ENCODE measurements around the gene CTNND2.
"Not testable (repeated sequence)": the region's sequence is repeated elsewhere in the genome, so short reads cannot be mapped to it uniquely, and the experiment has no call there.

CTNND2 gene

DNA sequence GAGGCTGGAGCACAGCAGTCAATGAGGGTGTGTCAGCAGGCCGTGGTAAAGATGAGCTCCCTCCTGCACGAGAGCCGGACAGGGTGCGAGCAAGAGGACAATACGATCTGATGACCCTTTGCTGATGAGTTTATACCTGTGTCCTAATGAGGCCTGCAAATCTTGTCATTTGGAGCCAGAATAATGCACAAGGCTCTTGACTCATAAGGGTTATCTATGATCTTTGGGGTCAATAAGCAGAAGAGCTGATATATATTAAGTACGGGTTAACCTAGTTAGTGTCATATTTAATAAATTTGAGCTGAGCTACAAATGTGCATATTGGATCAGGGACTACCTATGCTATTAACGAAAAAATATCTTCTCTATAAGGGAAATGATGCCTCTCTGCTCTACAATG lies 46.9 kb downstream of the CTNND2 start:
- DNase-seq, result no peak

DNA sequence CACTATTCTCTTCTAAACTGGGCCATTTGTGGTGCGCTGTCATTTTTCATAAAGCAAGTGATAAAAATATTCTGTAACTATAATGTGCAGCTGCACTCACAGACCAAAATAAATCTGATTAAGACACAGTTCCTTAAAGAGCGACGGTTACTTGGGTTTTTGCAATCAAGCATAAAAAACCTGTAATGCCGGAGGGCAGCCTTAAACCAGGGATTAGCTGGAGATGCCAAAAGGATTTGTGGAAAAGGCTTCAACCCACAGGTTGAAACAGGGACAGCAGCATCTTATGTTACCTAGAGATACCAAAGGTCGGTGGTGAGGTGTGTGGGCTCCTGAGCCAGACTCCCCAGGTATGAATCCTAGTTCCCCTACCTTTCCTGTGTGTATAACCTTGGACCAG lies 49.3 kb downstream of the CTNND2 start:
- DNase-seq, result no peak

DNA sequence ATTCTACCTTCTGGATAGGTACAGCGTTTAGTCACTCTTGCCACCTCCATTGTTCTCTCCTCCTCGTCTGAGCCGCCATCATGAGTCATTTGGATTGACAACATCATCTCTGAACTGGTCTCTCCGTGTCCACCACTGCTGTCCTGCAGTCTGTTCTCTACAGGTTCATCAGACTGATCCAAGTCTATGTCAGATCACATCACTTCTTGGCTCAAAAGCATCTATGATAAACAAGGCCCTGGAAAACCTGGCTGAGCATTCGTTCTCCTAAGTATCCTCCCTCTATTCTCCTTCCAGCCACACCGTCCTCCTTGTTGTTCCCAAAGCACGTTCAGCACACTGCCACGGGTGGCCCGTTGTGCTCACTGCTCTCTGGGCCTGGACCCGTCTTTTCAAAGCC lies 50.5 kb downstream of the CTNND2 start:
- DNase-seq, result no peak

GRCh38 chr5:11853140-11853539 lies 51.1 kb downstream of the CTNND2 start:
- DNase-seq, result no peak

DNA sequence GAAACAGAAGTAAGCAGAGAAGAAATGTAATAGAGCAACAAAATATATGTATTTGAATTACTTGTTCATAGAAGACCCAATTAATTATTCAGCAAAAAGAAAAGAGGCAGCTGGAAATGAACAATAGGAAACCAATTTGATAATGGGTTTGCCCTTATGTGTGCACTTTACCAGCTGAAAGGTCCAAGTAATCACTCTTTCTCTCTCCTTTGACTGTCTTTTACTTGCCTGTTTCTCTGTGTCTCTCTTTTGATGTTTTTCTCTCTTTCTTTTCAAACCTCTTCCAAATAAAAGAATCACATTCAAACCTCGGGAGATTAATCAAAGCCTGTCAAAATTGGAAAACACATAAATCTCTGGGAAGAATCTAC lies 51.5 kb downstream of the CTNND2 start:
- no peak for DNase-seq

DNA sequence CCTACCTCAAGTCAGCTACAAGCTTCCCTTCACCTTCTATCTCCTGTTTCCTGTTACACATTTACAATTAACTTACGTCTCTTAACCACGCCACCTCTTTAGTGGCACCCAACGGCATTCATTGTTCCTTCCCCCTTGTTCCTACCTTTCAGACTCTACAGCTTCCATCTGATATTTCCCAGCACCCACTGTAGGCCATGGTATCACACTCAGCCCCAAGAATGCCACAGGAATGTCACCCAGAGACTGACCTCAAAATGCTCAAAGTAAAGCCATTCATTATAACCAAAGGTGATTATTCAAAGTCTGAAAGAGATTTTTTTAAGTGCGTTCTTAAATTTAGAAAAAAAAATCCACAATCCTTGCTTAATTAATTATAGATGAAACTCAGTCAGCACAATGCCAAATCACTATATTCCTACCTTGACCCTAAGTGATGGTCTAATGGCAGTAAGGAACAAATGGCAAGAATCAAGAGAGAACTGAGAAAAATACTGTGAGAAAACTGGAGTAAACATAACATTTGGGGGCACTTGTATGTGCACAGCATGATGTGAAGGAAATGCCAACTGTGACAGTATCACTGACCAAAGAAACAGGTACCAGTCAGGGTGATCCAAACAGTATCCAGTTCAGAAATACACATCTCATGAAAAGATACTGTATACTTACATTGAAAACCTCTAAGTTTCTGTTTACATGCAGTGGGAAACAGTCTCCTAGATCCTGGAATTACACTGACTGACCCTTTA lies 52.1 kb downstream of the CTNND2 start:
- no peak for DNase-seq

DNA sequence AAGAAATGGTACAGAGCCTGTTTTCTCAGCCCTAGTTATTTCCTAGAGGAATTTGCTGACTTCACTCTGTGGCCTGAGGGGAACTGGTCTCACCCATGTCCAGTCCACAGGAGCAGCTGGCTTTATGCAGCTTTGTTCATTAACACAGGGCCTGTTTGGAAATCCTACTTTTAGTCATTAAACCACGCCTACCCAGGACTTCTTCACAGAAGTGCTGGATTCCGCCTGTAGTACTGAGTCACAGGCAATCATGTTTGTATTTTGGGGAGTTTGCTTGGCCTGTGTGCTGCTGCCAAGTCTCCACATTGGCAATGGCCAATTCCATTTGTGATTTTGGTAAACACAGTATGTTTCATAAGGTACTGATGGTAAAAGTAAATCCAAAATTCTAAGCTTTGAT lies 52.8 kb downstream of the CTNND2 start:
- no peak for DNase-seq

DNA sequence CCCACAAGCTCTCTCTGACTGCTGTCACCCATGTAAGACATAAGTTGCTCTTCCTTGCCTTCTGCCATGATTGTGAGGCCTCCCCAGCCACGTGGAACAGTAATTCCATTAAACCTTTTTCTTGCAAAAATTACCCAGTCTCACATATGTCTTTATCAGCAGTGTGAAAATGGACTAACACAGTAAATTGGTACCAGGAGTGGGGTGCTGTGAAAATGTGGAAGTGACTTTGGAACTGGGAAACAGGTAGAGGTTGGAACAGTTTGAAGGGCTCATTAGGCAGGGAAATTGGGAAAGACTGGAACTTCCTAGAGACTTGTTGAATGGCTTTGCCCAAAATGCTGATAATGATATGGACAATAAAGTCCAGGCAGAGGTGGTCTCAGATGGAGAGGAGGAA lies 75.7 kb downstream of the CTNND2 start:
- not testable (repeated sequence) for DNase-seq

DNA sequence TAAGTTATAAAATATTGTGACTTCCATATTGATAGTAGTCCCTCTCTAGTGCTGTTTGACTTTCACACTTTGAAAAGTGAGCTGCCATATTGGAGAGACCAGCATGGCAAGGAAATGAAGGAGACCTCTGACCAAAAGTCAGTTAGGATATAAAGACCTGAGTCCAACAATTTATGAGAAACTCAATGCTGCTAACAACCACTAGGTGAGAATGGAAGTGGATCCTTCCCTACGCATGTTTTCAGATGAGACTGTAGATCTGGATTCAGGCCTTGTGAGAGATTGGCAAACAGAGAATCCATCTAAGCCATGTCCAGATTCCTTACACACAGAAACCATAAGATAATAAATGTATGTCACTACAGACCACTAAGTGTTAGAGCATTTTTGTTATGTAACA lies 81.6 kb downstream of the CTNND2 start:
- no peak for DNase-seq

DNA sequence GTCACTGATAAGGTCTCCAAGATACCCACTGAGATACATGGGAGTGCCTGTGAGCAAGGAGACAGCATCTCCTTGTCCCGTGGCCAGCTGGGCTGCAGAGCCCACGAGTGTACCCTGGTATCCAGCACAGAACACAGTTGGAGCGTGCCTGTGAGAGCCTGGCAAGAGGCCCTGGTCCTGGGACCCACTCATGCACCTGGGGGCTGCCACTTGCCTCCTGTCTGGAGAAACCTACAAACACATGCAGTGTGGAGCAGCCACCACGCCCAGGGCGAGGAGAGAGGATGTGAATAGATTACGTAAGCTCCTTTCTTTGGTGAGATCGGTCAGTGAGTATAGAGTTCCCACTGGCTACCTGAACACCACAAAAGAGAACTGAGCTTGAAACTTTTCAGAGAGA lies 88.3 kb downstream of the CTNND2 start:
- no peak for DNase-seq

GRCh38 chr5:11815481-11815880 lies 88.8 kb downstream of the CTNND2 start:
- no peak for DNase-seq

GRCh38 chr5:11814373-11814772 lies 89.9 kb downstream of the CTNND2 start:
- DNase-seq, result no peak

DNA sequence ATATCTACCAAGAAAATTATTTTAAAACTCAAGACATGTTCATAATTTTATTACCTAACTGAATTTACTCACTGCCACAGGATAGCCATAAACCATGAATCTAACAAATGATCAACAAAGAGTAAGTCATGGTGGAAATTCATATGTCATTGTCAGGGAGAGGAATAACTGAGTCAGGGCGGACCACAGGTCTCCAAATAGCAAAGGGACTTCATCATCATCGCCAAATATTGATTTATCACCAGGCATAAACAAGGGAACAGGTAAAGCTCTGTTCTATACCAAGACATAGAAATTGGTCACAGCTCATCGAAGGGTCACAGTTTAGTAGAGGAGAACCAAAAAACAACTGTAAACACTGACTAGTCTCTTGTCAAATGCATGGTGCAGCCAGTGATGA lies 94.8 kb downstream of the CTNND2 start:
- DNase-seq, result no peak

- DNase-seq, result no peak
Observed at GRCh38 chr5:11803436-11803835, 100.8 kb downstream of the CTNND2 start.

- DNase-seq, result no peak
Observed at GRCh38 chr5:11801061-11801460, 103.2 kb downstream of the CTNND2 start.

DNA sequence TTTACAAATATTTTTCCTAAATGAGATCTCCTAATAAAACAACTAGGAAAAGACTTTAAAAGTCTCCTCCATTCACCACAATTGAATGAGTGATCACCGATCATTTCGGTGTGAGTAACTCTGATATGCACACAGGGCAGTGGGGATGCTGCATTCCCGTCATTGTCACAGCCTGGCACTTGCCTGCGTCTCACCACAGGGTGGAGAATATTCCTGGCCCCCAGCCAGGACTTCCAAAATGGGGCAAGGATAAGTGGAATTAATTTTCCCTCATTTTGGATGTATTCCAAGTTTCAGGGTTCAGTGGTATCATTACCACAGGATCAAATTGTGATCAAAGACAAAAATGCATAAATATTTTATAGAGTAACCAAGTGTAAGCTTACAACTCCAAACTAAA lies 107.1 kb downstream of the CTNND2 start:
- no peak for DNase-seq

GRCh38 chr5:11793396-11793795 lies 110.8 kb downstream of the CTNND2 start:
- no peak for DNase-seq

DNA sequence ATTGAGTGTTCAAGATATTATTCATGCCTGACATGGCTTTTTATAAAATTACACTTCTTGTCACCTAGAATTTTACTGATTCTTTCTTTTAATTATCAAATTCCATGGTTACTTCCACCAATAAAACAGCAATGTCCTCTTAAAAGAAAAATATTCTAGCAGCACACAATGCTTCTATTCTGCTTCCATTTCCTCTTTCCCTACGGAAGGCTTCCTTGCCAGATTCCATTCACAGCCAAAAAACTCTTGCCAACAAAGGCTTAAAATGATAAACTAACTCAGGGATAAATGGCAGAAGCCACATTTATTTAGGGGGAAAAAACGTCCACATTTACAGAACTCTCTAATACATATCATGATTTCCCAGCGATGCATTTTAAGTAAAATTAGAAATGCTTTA lies 111.6 kb downstream of the CTNND2 start:
- DNase-seq, result no peak

DNA sequence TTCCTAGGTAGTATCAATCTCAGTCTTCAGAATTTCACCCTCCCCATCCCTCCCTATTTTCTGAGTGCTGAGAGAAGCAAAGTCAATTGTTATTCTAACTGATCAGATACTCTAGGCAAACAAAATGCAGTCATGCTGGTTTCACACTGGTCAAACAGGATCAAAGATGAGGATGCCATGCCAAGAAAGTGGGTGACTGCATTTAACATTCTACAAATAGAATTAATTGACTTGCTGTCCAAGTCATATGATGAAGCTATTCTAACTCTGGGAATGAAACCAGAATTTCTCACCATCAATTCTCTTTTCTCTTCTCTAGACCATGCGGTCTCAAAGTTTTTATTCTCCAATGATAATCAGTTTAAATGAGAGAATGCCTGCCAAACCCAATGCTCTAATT lies 112.5 kb downstream of the CTNND2 start:
- DNase-seq, result no peak

DNA sequence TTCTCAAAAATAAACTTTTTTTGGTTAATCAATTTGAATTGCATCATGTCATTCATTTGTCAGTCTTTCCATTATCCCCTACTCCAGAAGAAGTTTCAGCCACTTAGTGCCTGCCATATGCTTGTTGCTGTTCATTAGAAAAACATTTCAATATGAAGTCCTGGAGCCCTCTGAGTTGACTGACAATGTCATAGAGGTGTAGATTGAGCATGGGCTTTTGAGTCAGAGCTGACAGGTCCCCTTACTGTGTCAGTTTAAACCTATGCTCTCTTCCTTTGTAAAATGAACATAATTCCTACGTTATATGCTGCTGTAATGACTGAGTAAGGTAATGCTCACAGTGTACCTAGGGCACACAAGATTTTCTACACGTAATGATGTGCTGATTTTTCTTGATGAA lies 114.0 kb downstream of the CTNND2 start:
- DNase-seq, result no peak

GRCh38 chr5:11785771-11786352 lies 118.4 kb downstream of the CTNND2 start:
- no peak for DNase-seq

DNA sequence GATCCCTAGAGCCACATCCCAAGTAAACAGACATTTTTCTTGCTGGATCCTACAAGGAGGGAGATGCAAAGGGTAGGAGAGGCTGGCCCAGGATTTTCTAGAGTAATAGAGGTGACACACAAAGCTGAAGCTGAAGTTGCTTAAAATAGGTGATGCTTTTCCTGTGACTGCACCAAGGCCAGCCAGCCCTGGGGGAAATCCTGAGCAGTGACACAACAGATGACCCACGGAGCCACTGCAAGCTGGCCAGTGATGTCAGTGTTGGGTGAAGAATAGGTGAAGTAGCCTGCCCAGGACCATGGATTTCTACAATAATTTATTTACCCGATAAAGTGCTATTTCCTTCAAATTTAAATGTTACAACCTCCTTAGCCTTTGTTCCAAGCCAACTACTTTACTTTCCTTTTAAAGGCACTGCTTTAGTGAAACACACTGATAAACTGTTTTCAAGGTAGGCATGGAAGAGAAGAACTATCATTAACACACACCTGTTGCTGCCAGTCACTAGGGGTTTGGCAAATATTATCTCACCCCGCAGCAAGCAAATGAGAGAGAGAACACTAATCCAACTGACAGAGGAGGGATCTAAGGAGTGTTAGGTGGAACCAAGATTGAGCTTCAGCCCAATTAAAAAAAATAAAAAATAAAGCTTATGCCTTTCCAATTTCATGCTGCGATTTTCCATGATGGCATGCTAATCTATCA lies 123.5 kb downstream of the CTNND2 start:
- no peak for DNase-seq

- DNase-seq, result no peak
Observed at GRCh38 chr5:11777096-11777495, 127.2 kb downstream of the CTNND2 start.

DNA sequence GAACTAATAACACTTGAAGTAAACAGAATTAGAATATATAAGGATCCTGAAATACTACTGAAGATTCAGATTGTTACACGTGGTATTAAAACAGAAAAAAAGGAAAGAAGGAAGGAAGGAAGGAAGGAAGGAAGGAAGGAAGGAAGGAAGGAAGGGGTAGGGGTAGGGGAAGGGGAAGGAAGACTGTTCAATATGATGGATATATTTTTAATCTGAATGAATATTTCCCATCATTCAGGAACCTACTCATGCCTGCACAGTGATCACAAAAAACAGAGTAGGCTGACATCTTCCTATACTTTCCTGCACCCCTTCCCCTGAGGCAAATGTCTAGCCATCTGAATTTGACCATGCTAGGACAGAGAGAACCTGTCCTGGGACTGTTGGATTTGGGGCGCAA lies 133.9 kb downstream of the CTNND2 start:
- DNase-seq, result no peak
